UCSD-AML1 (cell line): ENCODE results near the gene ZBTB8A.
"Not testable (repeated sequence)": the region's sequence is repeated elsewhere in the genome, so short reads cannot be mapped to it uniquely, and the experiment has no call there.

Source experiments
- DNase-seq: peaks from one replicate; lab custom pipeline; 2025; ENCODE audit not compliant: unreplicated experiment; lab: John Stamatoyannopoulos, UW

The ZBTB8A gene

DNA sequence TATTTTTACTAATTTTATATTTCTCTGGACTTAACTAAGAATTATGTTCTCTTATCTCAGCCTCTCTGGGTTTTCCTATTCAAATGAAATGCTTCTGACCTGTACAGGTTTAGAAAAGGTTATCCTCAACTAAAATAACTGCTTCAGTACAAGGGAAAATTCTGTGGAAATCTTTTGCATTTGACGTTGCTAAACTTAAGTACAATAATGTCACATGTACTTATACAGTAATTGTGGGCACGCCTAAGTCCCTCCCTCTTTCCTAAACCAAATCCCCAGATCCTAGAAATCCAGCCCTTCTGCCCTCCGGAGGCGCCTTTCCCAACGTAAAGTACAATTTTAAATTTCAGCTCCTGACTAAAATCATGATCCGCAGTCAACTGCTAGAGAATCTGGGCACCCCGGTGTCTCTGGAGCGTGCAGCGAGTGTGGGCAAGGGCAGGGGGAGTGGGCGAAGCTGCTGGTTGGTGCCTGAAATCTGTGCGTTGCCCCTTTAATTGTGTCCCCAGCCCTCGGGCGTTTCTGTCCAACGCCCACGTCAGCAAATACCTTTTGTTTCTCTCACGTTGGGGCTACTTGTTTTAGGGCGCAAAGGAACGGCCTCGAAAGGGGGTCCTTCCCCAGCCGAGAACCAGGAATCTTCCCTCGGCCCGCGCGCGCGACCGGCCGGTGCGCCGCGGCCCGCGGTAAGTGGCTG, at the start of gene ZBTB8A:
Gene ZBTB8A (plus strand): TSS at position 541 of the 697 bp plus-strand sequence. CDS start 53,505 bp downstream, outside the sequence.
- peak; percentile 52 for DNase-seq

GRCh38 chr1:32489774-32490454, 49.3 kb upstream of the ZBTB8A start:
- DNase-seq, result no peak

- DNase-seq, result no peak
These were observed 47.8 kb upstream of the ZBTB8A start for GRCh38 chr1:32491386-32491785.

GRCh38 chr1:32494196-32494595, 45.0 kb upstream of the ZBTB8A start:
- DNase-seq, result no peak

- no peak for DNase-seq
These were observed 44.4 kb upstream of the ZBTB8A start for GRCh38 chr1:32494711-32495337.

GRCh38 chr1:32496127-32496526, 43.1 kb upstream of the ZBTB8A start:
- DNase-seq, result no peak

DNA sequence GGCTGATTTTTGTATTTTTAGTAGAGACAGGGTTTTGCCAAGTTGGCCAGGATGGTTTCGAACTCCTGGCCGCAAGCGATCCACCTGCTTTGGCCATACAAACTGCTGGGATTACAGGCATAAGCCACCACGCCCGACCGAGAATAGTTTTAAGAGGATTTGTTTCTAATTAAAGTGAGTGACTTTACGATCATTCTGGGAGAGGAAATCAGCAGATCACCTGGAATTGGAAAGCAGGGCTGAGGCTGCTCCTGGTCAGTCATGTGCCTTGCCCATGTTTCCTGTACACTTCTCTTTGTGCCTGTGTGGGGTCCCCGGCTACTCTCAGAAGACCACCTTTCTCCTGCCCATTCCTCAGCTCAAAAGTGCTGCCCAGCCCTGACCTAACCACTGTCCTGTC, 40.5 kb upstream of the ZBTB8A start:
- no peak for DNase-seq

DNA sequence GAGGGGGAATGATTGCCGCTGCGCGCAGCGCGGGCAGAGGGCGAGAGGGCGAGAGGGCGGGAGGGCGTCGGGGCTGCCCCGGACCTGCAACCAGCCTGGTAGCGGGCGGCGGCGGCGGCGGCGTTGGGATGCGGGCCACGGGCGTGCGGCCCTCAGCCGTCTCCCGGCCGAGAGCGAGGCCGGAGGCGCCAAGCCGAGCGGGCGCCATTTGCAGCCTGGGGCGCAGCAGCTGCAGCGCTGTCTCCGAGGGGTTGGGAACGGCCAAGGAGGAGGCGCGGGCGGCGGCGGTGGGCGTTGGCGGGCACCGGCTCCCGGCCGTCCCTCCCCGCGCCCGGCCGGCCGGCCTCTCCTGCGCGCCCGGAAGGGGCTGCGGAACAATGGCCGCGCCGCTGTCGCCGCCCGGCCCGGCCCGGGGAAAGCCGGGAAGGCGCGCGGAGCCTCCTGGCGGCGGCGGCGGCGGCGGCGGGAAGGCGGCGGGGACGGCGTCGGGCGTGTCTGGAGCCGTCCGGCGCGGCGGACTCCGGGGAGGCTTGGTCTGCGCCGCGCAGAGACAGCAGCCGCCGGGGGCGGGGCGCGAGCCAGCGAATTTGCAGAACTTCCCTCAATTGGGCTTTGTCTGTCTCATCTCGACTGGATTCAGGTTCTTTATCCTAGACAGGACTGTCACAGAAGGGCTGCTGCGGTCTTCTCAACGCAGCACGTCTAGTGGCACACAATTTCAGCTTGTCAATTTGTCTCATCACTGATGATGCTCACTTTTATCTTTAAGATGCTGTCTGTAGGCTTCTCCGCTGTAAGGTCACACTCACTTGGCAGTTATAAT, 38.6 kb upstream of the ZBTB8A start:
- peak; percentile 74 for DNase-seq

DNA sequence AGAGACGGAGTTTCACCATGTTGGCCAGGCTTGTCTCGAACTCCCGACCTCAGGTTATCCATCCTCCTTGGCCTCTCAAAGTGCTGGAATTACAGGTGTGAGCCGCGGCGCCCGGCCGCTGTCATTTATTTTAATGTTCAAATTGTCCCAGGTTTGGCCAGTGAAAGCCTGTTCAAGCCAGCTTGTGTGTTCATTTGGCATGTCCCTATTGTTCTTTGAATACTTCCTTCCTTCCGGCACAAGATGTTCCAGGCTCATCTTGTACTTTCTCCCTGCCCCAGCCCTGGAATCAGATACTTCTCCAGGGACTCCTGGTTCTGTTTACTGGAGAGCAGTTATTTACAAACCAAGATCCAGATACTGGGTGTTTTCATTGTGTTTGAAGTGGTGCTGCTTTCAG, 37.4 kb upstream of the ZBTB8A start:
- DNase-seq, result no peak

GRCh38 chr1:32503153-32503552, 36.1 kb upstream of the ZBTB8A start:
- no peak for DNase-seq

GRCh38 chr1:32507021-32507420, 32.2 kb upstream of the ZBTB8A start:
- DNase-seq, result no peak

DNA sequence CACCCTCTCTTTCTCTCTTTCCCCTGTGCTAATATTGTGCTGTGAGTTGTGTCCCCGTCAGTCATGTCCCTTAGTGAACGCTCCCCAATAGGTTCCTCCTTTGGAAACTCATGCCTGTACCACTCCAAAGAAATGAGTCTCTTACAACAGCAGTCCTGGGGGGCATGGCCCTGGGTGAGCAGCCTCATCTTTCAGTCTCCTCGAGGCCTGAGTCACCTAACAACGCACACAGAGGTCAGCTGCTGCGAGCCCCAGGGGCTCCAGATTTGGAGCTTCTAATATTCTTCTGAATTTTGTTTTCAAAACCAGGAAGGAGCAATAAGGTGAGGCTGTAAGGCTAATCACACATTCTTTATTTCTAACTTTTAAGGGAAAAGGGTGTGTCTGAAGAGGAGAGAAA, 30.5 kb upstream of the ZBTB8A start:
- DNase-seq, result no peak

GRCh38 chr1:32509939-32510338, 29.3 kb upstream of the ZBTB8A start:
- no peak for DNase-seq

DNA sequence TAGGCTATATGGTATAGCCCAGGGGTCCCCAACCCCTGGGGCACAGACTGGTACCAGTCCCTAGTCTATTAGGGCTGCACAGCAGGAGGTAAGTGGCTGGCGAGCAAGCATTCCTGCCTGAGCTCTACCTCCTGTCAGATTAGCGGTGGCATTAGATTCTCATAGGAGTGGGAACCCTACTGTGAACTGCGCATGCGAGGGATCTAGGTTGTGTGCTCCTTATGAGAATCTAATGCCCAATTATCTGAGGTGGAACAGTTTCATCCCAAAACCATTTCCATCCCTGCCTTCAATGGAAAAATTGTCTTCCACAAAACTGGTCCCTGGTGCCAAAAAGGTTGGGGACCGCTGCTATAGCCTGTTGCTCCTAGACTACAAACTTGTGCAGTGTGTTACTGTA, 22.8 kb upstream of the ZBTB8A start:
- no peak for DNase-seq

DNA sequence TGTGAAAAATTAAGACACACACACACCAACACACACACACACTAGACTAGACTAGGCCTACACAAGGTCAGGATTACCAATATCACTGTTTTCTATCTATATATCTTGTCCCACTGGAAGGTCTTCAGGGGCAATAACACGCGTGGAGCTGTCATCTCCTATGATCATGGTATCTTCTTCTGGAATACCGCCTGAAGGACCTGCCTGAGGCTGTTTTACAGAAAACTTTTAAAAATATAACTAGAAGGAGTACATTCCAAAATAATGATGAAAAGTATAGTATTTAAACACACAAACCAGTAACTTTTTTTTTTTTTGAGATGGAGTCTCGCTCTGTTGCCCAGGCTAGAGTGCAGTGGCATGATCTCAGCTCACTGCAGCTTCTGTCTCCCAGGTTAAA, 20.3 kb upstream of the ZBTB8A start:
- no peak for DNase-seq

GRCh38 chr1:32521165-32521564, 18.1 kb upstream of the ZBTB8A start:
- no peak for DNase-seq

DNA sequence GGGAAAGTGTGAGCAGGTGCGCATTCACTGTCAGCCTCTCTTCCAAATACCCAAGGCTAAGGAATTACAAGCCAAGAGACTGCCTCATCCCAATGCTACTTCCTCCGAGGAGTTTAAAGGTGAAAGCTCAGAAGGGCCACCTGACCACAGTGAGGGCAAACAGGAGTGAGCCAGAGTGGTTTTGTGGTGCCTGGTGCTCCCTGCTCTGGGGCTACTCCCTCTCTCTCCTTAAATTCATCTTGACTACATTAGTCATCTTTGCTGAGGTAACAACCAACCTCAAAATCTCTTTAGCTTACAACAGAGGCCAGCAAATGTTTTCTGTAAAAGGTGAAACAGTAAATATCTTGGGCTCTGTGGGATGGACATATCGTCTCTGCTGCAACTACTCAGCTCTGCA, 14.2 kb upstream of the ZBTB8A start:
- DNase-seq, result no peak

- DNase-seq, result no peak
These were observed 13.4 kb upstream of the ZBTB8A start for GRCh38 chr1:32525661-32526444.

DNA sequence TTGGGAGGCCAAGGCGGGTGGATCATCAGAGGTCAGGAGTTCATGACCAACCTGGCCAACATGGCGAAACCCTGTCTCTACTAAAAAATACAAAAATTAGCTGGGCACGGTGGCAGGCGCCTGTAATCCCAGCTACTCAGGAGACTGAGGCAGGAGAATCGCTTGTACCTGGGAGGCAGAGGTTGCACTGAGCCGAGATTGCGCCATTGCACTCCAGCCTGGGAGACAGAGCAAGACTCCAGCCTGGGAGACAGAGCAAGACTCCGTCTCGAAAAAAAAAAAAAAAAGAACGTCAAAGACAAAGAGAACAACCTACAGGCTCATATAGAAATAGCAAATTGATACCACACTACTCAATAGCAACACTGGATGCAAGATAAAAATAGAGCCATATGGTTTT, 10.7 kb upstream of the ZBTB8A start:
- not testable (repeated sequence) for DNase-seq

- DNase-seq, result no peak
These were observed 5.4 kb upstream of the ZBTB8A start for GRCh38 chr1:32533792-32534327.
